ENCODE data around the gene FRG2B.
"Not testable (repeated sequence)": the region's sequence is repeated elsewhere in the genome, so short reads cannot be mapped to it uniquely, and the experiment has no call there.

The FRG2B gene

GRCh38 chr10:133600657-133601056 is 25.9 kb downstream of the FRG2B start:
- in situ Hi-C loops (cut with MboI; ENCODE audit: low sequenced_read_pairs): no loop called here

- in situ Hi-C loops (cut with MboI; ENCODE audit: low sequenced_read_pairs): not testable (repeated sequence)
Measured at GRCh38 chr10:133599869-133600268, 26.7 kb downstream of the FRG2B start.

DNA sequence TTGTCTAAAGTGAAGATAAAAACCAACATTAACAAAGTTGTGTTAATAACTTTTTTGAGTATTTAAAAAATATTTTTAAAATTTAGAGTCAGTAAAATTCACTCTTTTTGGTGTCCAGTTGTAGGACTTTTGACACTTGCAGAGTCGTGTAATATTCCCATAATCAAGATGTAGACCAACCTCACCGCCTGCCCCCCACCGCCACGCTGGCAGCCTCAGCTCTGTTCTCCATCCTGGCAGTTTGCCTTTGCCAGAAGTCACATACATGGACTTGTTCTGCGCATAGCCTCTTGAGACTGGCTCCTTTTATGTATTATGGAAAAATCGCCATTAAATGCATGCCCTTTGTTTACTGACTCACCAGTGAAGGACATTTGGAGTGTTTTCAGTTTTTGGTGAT is 33.9 kb downstream of the FRG2B start:
- in situ Hi-C loops (cut with MboI; ENCODE audit: low sequenced_read_pairs): no loop called here

DNA sequence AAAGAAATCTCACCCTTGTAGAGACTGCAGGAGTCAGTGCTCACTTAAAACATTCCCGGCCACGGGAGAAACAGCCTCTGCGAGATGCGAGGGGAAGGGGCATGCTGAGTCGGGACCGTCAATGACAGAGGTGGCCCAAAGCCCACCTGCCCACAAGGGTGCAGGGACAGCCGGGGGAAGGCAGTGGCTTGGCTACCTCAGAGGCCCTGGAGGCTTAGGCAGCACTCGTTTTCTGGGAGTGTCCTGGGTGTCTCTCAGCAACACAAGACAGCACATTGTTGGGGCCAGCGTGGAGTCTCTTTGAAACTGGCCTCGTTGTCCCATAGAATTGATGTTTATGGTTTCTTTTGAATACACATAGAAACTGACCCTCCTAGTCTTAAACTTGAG is 35.6 kb downstream of the FRG2B start:
- in situ Hi-C loops (cut with MboI; ENCODE audit: low sequenced_read_pairs): no loop called here

DNA sequence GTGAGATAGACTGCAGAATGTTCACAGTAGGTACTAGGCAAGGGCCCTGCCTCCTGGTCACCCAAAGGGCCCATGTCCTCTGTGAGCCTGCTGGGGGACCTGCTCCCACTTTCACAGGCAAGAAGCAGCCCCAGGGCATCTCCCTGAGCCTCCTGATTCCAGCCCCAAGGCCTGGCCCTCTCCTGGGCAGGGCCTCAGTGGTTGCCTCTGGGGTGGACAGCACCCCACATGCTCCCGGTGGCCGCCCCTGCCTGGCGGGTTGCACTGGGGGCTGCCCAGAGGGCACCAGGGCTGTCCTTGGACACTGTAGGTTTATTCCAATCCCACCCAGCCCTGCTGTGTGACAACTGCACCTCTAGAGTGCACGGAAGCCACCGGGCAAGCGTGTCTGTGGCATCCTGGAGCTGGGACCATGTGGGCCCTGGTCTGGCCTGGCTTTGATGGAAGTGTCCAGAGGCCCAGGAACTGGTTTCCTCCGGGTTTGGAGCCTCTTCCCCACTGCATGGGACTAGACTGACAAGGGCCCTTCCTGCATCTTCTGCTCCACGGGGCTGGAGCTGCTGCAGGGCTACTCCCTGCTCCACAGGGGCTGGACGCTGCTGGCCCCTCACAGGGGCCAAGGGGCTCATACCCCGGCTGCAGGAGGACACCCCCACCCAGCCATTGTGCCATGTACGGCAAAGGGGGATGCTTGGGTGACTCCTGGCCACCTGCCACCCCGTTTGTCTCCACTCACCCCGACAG is 36.2 kb downstream of the FRG2B start:
- in situ Hi-C loops (cut with MboI; ENCODE audit: low sequenced_read_pairs): no loop called here

DNA sequence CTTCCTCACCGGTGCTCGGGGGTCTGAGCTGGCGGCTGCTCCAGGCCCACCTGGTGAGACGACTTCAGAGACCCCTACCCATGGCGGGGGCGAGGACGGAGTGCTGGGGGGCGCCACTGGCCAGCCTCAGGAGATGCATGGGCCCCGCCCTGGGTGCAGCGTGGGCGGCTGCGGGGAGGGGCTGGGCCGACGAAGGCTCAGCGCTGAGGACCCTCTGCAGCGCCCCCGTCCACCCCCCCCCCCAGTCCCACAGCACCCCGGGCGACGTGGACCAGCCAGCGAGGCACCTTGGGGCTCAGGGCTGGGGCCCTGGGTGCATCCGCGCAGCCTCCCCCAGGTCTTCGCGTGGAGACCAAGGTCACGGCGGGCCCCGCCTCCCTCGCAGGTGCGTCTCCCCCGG is 49.6 kb downstream of the FRG2B start:
- in situ Hi-C loops (cut with MboI; ENCODE audit: low sequenced_read_pairs): not testable (repeated sequence)

Data from HL-60/S4 treated with phorbol 12-myristate 13-acetate at 8.2 ng/mL for 4 days and 3 days (cell line).